HG02973 (cell line): ENCODE data around the gene CBFA2T2.
"Not testable (repeated sequence)": the region's sequence is repeated elsewhere in the genome, so short reads cannot be mapped to it uniquely, and the experiment has no call there.

Source experiments
- ATAC-seq: cut with Tn5 transposase; IDR thresholded peaks from one replicate; pipeline ENCODE4 v1.9.1; 2021; ENCODE audit warnings: moderate library complexity; ENCODE audit not compliant: unreplicated experiment

CBFA2T2 gene

GRCh38 chr20:33568868-33569801 lies 79.2 kb downstream of the CBFA2T2 start:
- ATAC-seq, result no peak

DNA sequence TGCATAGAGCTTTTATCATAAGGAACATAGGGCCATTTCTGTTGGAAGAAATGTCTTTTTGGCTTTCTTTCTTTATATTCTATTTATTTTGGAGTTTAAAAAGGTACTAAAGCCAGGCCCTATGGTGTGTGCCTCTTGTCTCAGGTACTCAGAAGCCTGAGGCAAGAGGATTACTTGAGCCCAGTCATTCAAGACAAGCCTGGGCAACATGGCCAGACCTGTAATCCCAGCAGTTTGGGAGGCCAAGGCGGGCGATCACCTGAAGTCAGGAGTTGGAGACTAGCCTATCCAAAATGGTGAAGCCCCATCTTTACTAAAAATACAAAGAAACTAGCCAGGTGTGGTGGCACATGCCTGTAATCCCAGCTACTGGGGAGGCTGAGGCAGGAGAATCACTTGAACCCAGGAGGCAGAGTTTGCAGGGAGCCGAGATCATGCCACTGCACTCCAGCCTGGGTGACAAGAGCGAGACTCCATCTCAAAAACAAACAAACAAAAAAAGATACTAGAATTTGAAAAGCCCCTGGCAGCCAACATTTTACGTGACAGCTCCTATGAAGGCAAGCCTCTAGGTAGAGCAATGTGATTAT lies 80.0 kb downstream of the CBFA2T2 start:
- no peak for ATAC-seq

DNA sequence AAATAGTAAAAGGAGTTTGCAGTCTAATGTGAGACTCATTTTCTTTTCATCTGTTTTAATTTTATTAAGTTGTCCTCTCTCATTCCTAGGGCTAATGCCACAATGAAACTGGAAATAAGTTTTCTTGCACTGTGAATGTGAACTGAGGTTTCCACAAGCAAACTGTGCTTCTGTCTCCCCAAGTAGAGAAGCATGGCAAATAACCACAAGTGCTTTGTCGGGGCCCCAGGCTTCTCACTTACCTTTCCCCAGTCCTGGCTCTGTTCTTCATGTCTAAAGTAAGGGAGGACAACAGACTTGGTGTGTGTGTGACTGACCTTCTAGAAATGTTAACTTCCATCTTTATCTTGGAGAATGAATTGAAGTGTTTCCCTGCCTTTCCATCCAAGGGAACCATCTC lies 80.8 kb downstream of the CBFA2T2 start:
- ATAC-seq, result no peak

- ATAC-seq, result not testable (repeated sequence)
Observed at GRCh38 chr20:33573268-33573667, 83.4 kb downstream of the CBFA2T2 start.

DNA sequence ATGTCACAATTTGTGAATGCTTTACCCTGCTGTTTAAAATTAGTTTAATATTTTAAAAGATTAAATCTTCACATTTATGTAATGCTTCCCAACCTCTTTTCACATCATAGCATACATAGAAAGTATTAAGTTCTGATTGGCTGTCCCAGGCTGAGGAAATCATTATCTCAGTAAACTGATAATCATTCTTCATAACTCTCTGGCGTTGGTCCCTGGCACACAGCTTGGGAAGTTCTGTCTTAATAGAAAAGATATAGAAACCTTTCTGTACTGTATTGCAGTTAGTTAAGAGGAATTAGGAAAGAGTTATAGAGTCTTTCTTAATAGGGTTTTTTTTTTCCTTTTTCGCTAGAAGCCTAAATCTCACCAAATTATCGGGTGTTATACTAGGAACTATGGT lies 85.4 kb downstream of the CBFA2T2 start:
- ATAC-seq, result no peak

DNA sequence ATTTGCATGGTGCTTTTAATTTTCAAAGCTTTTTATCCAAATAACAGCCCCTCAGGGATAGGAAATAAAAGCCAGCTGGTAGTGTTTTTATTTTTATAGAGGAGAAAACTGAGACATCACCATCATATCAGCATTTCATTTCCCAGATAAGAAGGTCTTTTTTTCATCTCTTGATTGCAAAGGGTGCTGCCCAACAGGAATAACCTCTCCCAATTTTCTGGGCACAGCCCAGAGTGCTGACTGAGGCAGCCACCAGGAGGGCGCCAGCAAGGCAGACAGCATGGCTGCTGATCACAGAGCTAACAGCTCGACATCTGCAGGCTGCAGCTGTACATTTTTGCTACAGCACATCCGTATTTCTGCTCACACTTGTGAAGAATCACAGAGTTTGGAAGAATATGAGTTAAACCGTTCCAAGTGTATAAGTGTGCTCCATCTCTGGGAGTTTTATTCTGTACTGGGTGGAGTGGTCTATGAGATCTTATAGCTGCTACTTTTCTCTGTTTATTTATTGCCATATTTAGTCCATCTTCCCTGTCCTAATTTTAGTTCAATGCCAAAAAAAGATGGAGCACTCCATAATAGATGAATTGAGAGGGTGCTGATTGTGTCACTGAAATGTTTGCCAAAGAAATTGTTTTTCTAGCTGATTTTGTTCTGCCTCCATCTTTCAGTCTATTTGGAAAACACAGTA lies 86.7 kb downstream of the CBFA2T2 start:
- no peak for ATAC-seq

DNA sequence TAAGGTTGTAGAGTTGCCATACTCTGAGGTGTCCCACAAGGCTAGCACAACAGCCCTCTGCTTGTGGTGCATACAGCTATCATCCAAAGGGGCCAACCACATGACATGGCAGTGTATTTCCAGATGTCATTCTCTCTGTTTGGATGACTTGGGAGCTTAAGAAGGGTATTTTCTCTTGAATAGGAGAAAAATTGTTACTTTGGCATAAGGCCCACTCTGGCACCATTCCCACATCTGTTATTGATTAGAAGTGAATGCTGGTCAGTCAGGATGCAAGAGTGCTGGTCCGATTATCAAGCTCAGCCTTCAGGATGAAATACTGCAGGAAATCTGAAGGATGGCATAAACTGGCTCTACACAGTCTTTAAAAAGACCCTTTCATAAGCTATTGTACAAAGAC lies 88.6 kb downstream of the CBFA2T2 start:
- no peak for ATAC-seq

GRCh38 chr20:33583143-33583542 lies 93.2 kb downstream of the CBFA2T2 start:
- no peak for ATAC-seq

DNA sequence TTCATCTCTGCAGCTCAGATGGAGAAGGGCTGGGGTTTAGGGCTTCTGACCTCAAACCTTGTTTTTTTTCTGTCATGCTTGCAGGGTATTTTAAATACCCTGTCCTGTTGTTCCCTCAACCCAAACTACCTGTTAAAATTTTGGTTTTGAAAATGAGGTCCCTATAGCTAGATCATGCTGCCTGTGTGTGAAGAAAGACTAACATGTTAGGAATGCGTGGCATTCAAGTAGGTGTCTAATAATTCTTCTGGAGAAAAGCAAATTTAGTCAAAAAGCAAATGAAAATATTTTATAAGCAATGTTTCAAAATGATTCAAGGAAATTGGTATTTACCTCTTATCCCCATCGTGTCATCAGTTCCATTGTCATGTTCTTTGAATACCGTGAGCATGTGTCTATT lies 95.1 kb downstream of the CBFA2T2 start:
- no peak for ATAC-seq

GRCh38 chr20:33585413-33585812 lies 95.5 kb downstream of the CBFA2T2 start:
- ATAC-seq, result no peak

DNA sequence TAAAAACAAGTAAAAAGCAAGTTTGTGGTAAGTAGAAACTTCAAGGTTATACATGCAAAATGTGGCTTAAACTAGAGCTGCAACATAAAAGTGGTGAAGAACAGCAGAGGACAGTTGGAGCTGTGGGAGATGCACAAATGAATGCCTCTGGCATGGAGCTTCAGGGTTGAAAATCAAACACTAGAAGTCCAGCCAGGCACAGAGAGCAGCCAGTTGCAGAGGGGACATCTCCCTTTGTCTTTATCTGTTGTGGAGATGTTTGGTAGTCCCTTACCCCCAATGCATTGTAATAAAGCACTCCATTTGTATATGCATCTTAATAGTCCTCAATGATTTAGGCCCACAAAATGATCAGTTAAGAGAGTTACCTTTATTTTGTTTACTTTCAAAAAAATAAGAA lies 99.2 kb downstream of the CBFA2T2 start:
- ATAC-seq, result no peak

- ATAC-seq, result not testable (repeated sequence)
Observed at GRCh38 chr20:33591901-33592300, 102.0 kb downstream of the CBFA2T2 start.

DNA sequence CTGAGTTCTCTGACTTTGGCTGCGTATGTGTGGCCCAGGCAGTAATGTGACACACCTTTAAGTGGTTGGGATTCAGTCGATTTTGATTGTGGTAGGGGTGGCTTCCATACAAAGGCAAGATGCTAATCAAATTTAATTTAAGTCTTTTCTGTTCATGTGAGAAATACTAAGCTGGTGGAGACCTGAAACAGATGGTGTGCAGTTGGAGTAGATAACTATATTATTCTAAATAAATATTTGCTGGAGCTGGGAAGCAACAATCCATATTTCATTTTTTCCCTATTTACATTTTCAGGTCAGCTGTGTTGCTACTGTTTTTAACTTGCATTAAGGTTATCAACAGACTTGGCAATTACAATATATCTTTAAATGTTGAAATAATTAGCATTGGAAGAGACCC lies 104.8 kb downstream of the CBFA2T2 start:
- no peak for ATAC-seq

DNA sequence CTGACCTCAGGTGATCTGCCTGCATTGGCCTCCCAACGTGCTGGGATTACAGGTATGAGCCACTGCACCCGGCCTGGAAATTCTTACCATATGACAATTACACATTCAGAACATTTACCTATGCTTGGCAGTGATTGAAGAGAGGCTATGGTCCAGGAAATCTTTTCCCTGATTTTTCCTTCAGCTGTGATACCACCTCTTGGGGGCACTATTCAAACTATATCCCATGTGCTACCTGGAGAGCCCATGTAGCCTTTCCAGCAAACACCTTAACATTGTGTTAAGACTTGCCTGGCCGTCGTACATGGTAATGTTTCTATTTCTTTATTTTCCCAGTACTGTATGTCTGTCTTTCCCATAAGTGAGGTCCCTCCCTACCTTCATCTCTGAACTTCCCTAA lies 110.5 kb downstream of the CBFA2T2 start:
- no peak for ATAC-seq

- ATAC-seq, result no peak
Observed at GRCh38 chr20:33600981-33601380, 111.1 kb downstream of the CBFA2T2 start.

GRCh38 chr20:33601861-33602260 lies 112.0 kb downstream of the CBFA2T2 start:
- no peak for ATAC-seq

DNA sequence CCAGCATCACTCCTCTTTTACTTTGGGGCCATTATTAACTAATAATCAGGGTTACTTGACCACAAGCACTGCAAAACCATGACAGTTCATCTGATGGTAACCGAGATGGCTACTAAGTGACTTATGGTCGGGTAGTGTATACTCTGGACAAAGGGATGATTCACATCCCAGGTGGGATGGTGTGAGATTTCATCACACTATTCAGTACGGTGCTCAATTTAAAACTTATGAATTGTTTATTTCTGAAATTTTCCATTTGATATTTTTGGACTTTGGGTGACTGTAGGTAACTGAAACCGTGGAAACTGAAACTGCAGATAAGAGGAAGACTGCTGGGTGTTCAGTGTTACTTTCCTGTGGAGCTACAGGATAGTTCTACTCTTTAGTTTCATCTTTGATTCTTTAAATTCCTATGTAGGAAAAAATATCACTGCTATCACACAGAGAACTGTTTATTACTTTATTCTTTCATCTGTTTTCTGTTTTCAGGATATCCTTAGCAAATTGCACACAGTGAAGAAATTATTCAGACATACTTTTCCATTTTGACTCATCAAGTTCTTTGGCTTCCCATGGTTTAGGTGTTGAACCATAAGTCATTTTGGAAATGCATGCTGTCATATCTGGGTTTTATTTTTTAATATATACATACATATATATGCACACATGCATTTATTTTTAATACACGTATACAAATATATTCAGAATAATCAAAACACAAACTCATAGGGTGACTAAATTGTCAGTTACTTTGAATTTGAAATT lies 113.1 kb downstream of the CBFA2T2 start:
- no peak for ATAC-seq

DNA sequence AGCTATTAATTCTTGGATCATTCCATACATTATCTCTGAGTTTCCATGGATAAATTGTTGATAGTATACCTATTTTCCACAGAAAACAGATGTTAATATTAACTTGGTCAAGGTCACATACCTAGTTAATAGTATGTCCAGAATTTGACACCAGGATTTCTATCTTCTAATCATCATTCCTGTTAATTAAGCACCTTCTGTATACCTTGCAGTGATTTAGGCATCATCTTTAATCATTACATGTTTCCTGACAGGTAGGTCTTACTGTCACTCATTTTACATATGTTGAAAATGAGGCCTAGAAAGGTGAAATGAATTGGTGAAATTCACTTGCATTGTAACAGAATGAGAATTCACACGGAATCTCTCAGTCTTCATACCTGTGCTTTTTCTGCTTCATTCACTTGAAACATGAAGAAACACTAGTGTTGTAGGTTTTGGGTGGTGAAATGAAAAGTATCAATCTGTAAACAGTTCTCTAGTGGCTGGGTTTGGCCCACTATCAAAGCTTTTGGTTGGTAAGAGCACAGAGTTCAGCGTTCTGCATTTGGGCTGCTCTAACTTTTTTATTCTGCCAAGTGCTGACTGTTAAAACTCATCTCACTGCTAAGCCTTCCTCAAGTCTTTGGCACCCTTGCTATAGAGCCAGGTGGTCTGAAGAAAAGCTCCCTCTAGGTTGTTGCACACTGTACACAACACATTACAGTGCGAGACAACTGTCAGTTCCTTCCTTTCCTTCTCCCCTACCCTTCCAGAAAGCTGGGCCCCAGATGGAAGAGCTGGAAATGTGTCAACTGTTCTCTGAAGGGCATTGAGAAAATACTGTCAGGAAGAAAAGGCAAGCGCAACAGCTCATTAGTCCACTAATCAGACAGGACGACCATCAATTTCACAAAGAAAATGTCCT lies 114.4 kb downstream of the CBFA2T2 start:
- ATAC-seq, result no peak

GRCh38 chr20:33604991-33605370 lies 115.1 kb downstream of the CBFA2T2 start:
- no peak for ATAC-seq

GRCh38 chr20:33606118-33606771 lies 116.3 kb downstream of the CBFA2T2 start:
- peak; percentile 69 for ATAC-seq
